ENCODE measurements around the gene RBM23. TPM values are rescaled to one million over a fixed set of nuclear protein-coding genes. Genes with fewer than 3 reads are reported as not detected.
A peak's percentile ranks its signal among the peaks of the same experiment; 100 is the strongest.

RBM23 gene
- total RNA-seq, 1 donor from 2014 or later: 113 TPM

GRCh38 chr14:22901799-22902198 lies 17.1 kb downstream of the RBM23 start:
- no peak for DNase-seq (ENCODE audit: low spot score in 2 of 2)
- Histone ChIP-seq H3K9me3 (no peaks in the 10 kb centered on the region), H3K27me3 (no peaks in the 10 kb centered on the region), H3K27ac (no peak overlapping the region), H3K36me3 (peaks cover 59 to 69% of the 10 kb centered on the region in 2 donors), H3K4me3 (no peak overlapping the region), H3K4me1 (no peaks in the 10 kb centered on the region)
- intact Hi-C loops (cut with DNase I): no loop called here
- TF ChIP-seq, protein P1, sequence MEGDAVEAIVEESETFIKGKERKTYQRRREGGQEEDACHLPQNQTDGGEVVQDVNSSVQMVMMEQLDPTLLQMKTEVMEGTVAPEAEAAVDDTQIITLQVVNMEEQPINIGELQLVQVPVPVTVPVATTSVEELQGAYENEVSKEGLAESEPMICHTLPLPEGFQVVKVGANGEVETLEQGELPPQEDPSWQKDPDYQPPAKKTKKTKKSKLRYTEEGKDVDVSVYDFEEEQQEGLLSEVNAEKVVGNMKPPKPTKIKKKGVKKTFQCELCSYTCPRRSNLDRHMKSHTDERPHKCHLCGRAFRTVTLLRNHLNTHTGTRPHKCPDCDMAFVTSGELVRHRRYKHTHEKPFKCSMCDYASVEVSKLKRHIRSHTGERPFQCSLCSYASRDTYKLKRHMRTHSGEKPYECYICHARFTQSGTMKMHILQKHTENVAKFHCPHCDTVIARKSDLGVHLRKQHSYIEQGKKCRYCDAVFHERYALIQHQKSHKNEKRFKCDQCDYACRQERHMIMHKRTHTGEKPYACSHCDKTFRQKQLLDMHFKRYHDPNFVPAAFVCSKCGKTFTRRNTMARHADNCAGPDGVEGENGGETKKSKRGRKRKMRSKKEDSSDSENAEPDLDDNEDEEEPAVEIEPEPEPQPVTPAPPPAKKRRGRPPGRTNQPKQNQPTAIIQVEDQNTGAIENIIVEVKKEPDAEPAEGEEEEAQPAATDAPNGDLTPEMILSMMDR (IDR thresholded peaks at IDR 0.05): no peak

DNA sequence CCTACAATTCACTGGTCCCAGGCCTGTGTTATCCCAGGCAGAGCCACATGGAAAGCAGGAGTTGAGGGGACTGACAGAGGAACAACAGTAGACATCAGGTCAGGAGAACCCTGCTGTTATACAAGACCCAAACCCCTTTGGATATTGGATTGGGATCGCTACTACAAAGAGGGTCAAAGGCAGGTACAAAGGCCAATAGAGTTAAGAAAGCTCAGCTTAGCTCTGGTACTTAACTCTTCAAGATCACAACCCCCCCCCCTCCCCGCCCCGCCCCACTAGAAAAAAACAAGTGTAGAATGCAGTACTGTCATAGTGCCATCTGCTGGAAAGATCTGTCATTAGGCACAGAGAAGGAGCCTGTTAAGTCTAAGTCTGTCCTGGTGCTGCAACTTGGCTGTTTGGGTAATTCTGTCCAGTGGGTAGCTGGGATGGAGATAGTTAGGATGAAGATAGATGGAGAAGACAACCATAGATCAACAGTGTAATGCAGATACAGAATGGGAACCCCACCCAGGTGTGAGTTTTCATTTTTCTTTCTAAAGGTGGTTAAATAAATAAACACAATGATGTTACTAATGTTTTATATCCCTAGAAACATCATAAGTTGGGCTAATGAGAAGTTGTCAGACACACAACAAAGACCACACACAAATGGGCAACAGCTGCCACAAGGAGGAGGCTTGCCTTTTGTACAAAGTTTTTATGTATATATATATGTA lies 18.7 kb downstream of the RBM23 start:
- no peak for DNase-seq (ENCODE audit: low spot score in 2 of 2)
- Histone ChIP-seq H3K27ac (peak overlapping the region in 1 of 2 donors; percentile 22), H3K4me1 (no peaks in the 10 kb centered on the region), H3K9me3 (no peaks in the 10 kb centered on the region), H3K27me3 (no peaks in the 10 kb centered on the region), H3K36me3 (peaks cover 44 to 54% of the 10 kb centered on the region in 2 donors), H3K4me3 (no peak overlapping the region)
- intact Hi-C loops (cut with DNase I): loop anchor here (1.0 kb wide), 2 partner anchors 28 to 343 kb away; no protein-coding TSS in a partner anchor
- TF ChIP-seq, protein P1 (IDR thresholded peaks at IDR 0.05): peak; percentile 25 to 65 (median 48)

DNA sequence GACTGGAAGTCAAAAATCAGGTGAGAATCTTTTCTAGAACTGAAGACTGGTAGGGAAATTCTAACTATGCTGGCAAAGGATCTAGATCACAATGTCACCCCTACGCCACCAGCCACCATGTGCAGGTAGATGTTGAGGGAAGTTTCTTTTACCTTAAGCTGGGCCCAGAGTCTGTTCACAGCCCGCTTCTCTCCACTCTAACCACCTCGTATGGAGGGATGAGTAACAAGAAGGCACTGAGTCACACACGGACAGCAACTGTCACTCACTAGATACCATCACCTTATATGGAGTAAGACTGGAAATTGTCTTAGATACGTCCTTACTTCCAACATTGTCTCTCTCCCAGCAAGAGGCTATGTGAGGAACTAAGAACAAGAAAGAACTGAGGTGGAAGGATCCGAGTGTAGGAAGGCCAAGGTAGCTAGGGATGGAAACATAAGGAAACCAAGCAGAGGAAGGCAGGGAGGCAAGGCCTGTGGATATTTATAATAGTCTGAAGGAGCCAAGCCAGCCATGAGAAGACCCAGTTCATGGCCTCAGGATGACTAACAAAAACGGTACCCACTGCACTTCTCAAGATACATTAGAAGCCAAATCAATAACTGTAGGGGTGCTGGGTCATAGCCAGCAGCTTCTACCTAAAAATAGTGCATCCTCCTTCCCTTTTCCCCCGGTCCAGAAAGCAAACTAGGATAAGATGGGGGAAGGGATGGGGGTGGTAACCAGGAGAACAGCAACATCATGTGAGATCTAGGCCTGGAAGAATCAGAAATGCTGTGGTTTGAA lies 20.5 kb downstream of the RBM23 start:
- no peaks in the 10 kb centered on the region for H3K4me1 ChIP-seq
- no peaks in the 10 kb centered on the region for H3K9me3 ChIP-seq
- H3K4me3 ChIP-seq: no peak overlapping the region
- intact Hi-C loops (cut with DNase I): no loop called here
- H3K27me3 ChIP-seq: no peaks in the 10 kb centered on the region
- H3K36me3 ChIP-seq: peaks cover 27 to 36% of the 10 kb centered on the region in 2 donors
- no peak overlapping the region for H3K27ac ChIP-seq
- DNase-seq (ENCODE audit: low spot score in 2 of 2): no peak
- TF ChIP-seq, protein P1 (IDR thresholded peaks at IDR 0.05): no peak

DNA sequence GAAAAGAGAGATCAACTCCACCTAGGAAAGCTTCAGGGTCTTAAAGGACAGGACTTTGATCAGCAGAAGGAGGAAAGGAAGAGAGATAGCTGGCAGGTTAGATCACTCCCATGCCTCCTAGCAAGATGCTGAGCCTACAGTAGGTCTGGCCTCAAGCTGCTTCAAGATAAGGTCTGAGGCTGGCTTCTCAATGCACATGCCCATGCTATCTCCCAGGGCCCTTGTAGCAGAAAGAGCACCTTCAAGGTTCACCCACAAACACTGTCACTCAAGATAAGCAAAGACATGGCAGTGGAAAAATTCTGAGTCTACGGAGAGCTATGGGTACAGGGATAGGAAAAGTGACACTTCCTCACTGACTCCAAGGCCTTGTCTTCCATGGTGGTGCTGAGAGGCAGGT lies 21.6 kb downstream of the RBM23 start:
- DNase-seq (ENCODE audit: low spot score in 2 of 2): no peak
- Histone ChIP-seq H3K27ac (no peak overlapping the region), H3K9me3 (no peaks in the 10 kb centered on the region), H3K36me3 (peaks cover 16 to 25% of the 10 kb centered on the region in 2 donors), H3K4me1 (no peaks in the 10 kb centered on the region), H3K4me3 (no peak overlapping the region), H3K27me3 (no peaks in the 10 kb centered on the region)
- TF ChIP-seq, protein P1 (IDR thresholded peaks at IDR 0.05): no peak
- intact Hi-C loops (cut with DNase I): no loop called here

DNA sequence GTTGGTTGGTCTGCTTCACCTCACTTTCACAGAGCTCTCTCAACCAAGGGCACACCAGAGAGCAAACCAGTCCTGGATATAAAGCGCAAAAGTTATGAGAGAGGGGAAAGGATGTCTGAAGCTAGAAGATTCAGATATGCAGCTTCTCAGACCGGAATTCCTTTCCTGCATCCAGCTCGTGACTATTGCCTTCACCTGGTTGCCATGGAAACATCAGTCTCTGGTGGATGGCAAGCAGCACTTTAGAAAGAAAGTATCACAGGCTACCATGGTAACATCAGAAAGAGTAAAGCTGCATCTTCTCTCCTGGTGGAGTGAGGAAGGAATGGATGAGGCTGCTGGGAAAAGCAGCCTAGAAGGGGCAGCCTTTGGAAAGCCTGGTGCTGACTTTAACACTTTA lies 22.2 kb downstream of the RBM23 start:
- H3K27me3 ChIP-seq: no peaks in the 10 kb centered on the region
- no peak overlapping the region for H3K4me3 ChIP-seq
- TF ChIP-seq, protein P1 (IDR thresholded peaks at IDR 0.05): no peak
- no peaks in the 10 kb centered on the region for H3K9me3 ChIP-seq
- intact Hi-C loops (cut with DNase I): no loop called here
- H3K27ac ChIP-seq: no peak overlapping the region
- no peak for DNase-seq (ENCODE audit: low spot score in 2 of 2)
- no peaks in the 10 kb centered on the region for H3K4me1 ChIP-seq
- peaks cover 11 to 19% of the 10 kb centered on the region in 2 donors for H3K36me3 ChIP-seq

Data from ascending aorta (tissue), 2 donors.